CD4-positive, alpha-beta T cell (primary cell): ENCODE measurements around the gene ALS2CL. TPM values are rescaled to one million over a fixed set of nuclear protein-coding genes. Genes with fewer than 3 reads are reported as not detected.

ENCODE experiments used
- ATAC-seq: fragments of 200-7000 bp; cut with Tn5 transposase; one replicate; pipeline ENCODE4 v1.10.0; 2022; ENCODE audit warnings: mild to moderate bottlenecking; ENCODE audit not compliant: poor library complexity
- CTCF ChIA-PET: fragments of 350-600 bp; sonication (Branson Sonifier 250); formaldehyde crosslinking; loops from one replicate; lab custom pipeline; 2021; ENCODE audit warnings: antibody characterized with exemption, inconsistent platforms; lab: Charles Lee
- POLR2A ChIA-PET: fragments of 350-600 bp; sonication (Branson Sonifier 250); formaldehyde crosslinking; loops from one replicate; lab custom pipeline; 2021; ENCODE audit warnings: antibody characterized with exemption, inconsistent platforms; lab: Charles Lee
- DNase-seq, 14 experiments: peaks; one replicate each; pipeline ENCODE4 v3.0.0-alpha.2; 2013 to 2020; ENCODE audit warnings: mixed read lengths in 2 of 14
- H3K27ac ChIP-seq, 2 donors: one replicate each; pipeline versions ENCODE4 v1.5.1 to v1.7.0; 2013; ENCODE audit warnings: low read length in 2 of 2, low read depth in 1 of 2, mild to moderate bottlenecking in 1 of 2
- H3K27me3 ChIP-seq, 2 experiments: 1 replicate in 1 of 2; 2 replicates in 1 of 2; pipeline versions ENCODE4 v1.6.1 to v1.7.0; 2013; ENCODE audit warnings: low read length in 2 of 2, control low read depth in 1 of 2, mild to moderate bottlenecking in 1 of 2, moderate library complexity in 1 of 2; ENCODE audit not compliant: insufficient read depth in 2 of 2, control insufficient read depth in 1 of 2
- H3K36me3 ChIP-seq: one replicate; pipeline ENCODE4 v1.6.1; 2013; ENCODE audit warnings: low read length, control low read depth; ENCODE audit not compliant: insufficient read depth
- H3K4me1 ChIP-seq: one replicate; pipeline ENCODE4 v1.6.1; 2013; ENCODE audit warnings: low read length, control low read depth; ENCODE audit not compliant: insufficient read depth
- H3K4me3 ChIP-seq: one replicate; pipeline ENCODE4 v1.5.1; 2013; ENCODE audit warnings: mild to moderate bottlenecking, low read length, moderate library complexity
- H3K9me3 ChIP-seq, 2 experiments: 1 replicate in 1 of 2; 2 replicates in 1 of 2; pipeline versions ENCODE4 v1.6.1 to v1.7.0; 2013; ENCODE audit warnings: low read length in 2 of 2, mild to moderate bottlenecking in 2 of 2, control low read depth in 1 of 2, moderate library complexity in 1 of 2; ENCODE audit not compliant: control insufficient read depth in 1 of 2, insufficient read depth in 1 of 2
- H3K27ac Mint-ChIP-seq: one replicate; pipeline ENCODE4 v1.8.0; 2020; ENCODE audit warnings: mixed read lengths
- H3K27me3 Mint-ChIP-seq: one replicate; pipeline ENCODE4 v1.8.0; 2021; ENCODE audit warnings: mixed read lengths
- H3K36me3 Mint-ChIP-seq: one replicate; pipeline ENCODE4 v1.8.0; 2021; ENCODE audit warnings: low read depth, mixed read lengths
- H3K4me1 Mint-ChIP-seq: one replicate; pipeline ENCODE4 v1.8.0; 2021; ENCODE audit warnings: low read depth, mixed read lengths
- H3K4me3 Mint-ChIP-seq: one replicate; pipeline ENCODE4 v1.8.0; 2020; ENCODE audit warnings: mild to moderate bottlenecking, mixed read lengths
- H3K9me3 Mint-ChIP-seq: one replicate; pipeline ENCODE4 v1.8.0; 2020; ENCODE audit warnings: mixed read lengths
- CTCF ChIP-seq: fragments of 200-600 bp; IDR thresholded peaks from one replicate; pipeline ENCODE4 v1.8.0; 2022; ENCODE audit warnings: antibody characterized with exemption, mild to moderate bottlenecking
- intact Hi-C, 2 experiments: fragments of 100-400 bp; cut with DNase I in 1 of 2; cut with micrococcal nuclease in 1 of 2; formaldehyde crosslinking; loops; one replicate each; pipeline versions ENCODE4 v1.15.1 to v1.9.0; 2023 to 2025; cut with DNase I, micrococcal nuclease
- total RNA-seq, 174 experiments: library from RNA in 2 of 174; stranded (reverse) in 2 of 174; gene quantifications; one replicate each; pipeline ENCODE4 v1.2.3 and lab custom pipeline; 2021 to 2026

ALS2CL gene
- total RNA-seq, 2 experiments from 2014 or later: 45.8 to 47.6 TPM

GRCh38 chr3:46707601-46708011 lies 14.1 kb upstream of the ALS2CL start:
- Mint-ChIP-seq H3K27me3 (no peaks in the 10 kb centered on the region), H3K4me3 (no peak overlapping the region), H3K36me3 (peaks cover 5% of the 10 kb centered on the region), H3K9me3 (no peaks in the 10 kb centered on the region), H3K4me1 (peaks cover under 1% of the 10 kb centered on the region), H3K27ac (no peak overlapping the region)
- TF ChIP-seq CTCF: no peak
- Histone ChIP-seq H3K36me3 (no peaks in the 10 kb centered on the region), H3K27ac (no peak overlapping the region), H3K9me3 (no peaks in the 10 kb centered on the region), H3K27me3 (no peaks in the 10 kb centered on the region), H3K4me1 (peaks cover 9% of the 10 kb centered on the region), H3K4me3 (no peak overlapping the region)
- CTCF ChIA-PET: no interaction called here
- DNase-seq (peak in 2 of 14 experiments; percentile 3 to 14), ATAC-seq (no peak)
- POLR2A ChIA-PET: no interaction called here
- intact Hi-C loops: loop anchor here (5.0 to 10.0 kb wide), 3 partner anchors 617 to 1080 kb away; no protein-coding TSS in a partner anchor

GRCh38 chr3:46706771-46707582 lies 13.5 kb upstream of the ALS2CL start:
- no peak overlapping the region for H3K27ac ChIP-seq
- no peaks in the 10 kb centered on the region for H3K27me3 ChIP-seq
- H3K27ac Mint-ChIP-seq: no peak overlapping the region
- H3K4me3 Mint-ChIP-seq: no peak overlapping the region
- peaks cover 7% of the 10 kb centered on the region for H3K4me1 Mint-ChIP-seq
- DNase-seq (peak in 2 of 14 experiments; percentile 7 to 29), ATAC-seq (no peak)
- CTCF ChIA-PET: no interaction called here
- H3K4me1 ChIP-seq: peaks cover 12% of the 10 kb centered on the region
- no peaks in the 10 kb centered on the region for H3K27me3 Mint-ChIP-seq
- no peak overlapping the region for H3K4me3 ChIP-seq
- H3K9me3 ChIP-seq: no peaks in the 10 kb centered on the region
- POLR2A ChIA-PET: no interaction called here
- H3K9me3 Mint-ChIP-seq: no peaks in the 10 kb centered on the region
- H3K36me3 ChIP-seq: no peaks in the 10 kb centered on the region
- H3K36me3 Mint-ChIP-seq: peaks cover 5% of the 10 kb centered on the region
- no peak for TF ChIP-seq CTCF
- intact Hi-C loops: loop anchor here (5.0 to 10.0 kb wide), 3 partner anchors 618 to 1080 kb away; no protein-coding TSS in a partner anchor

GRCh38 chr3:46705751-46706552 lies 12.5 kb upstream of the ALS2CL start:
- Mint-ChIP-seq H3K4me1 (peaks cover 12% of the 10 kb centered on the region), H3K9me3 (no peaks in the 10 kb centered on the region), H3K36me3 (peaks cover 5% of the 10 kb centered on the region), H3K27ac (no peak overlapping the region), H3K27me3 (no peaks in the 10 kb centered on the region), H3K4me3 (no peak overlapping the region)
- H3K27ac ChIP-seq: no peak overlapping the region
- H3K27me3 ChIP-seq: peaks cover 0 to 6% of the 10 kb centered on the region in 2 experiments
- H3K9me3 ChIP-seq: peaks cover 0 to under 1% of the 10 kb centered on the region in 2 experiments
- POLR2A ChIA-PET: no interaction called here
- no peak overlapping the region for H3K4me3 ChIP-seq
- DNase-seq (peak in 2 of 14 experiments; percentile 24), ATAC-seq (no peak)
- H3K36me3 ChIP-seq: no peaks in the 10 kb centered on the region
- H3K4me1 ChIP-seq: peaks cover 21% of the 10 kb centered on the region
- intact Hi-C loops: loop anchor here (1.0 to 10.0 kb wide), 7 partner anchors 189 to 1081 kb away; no protein-coding TSS in a partner anchor
- TF ChIP-seq CTCF: no peak
- CTCF ChIA-PET: interaction anchor here (0.7 kb wide), 1 partner anchor 12 kb away, joined by 3 read pairs; the partner anchor contains the start of gene PRSS50
